ENCODE data around the gene BCL11B.

BCL11B gene

GRCh38 chr14:99174081-99174769, 97.8 kb downstream of the BCL11B start:
- DNase-seq (ENCODE audit: low read depth): no peak
- no peak for TF ChIP-seq CTCF (IDR thresholded peaks at IDR 0.05; ENCODE audit: insufficient read depth, low read depth, low read length, missing control alignments)
- H3K4me3 ChIP-seq (ENCODE audit: low read depth, low read length): no peak overlapping the region

GRCh38 chr14:99173506-99173905, 98.5 kb downstream of the BCL11B start:
- TF ChIP-seq CTCF (IDR thresholded peaks at IDR 0.05; ENCODE audit: insufficient read depth, low read depth, low read length, missing control alignments): no peak
- no peak for DNase-seq (ENCODE audit: low read depth)
- no peak overlapping the region for H3K4me3 ChIP-seq (ENCODE audit: low read depth, low read length)

- no peak for DNase-seq (ENCODE audit: low read depth)
- no peak for TF ChIP-seq CTCF (IDR thresholded peaks at IDR 0.05; ENCODE audit: insufficient read depth, low read depth, low read length, missing control alignments)
- no peak overlapping the region for H3K4me3 ChIP-seq (ENCODE audit: low read depth, low read length)
Observed at GRCh38 chr14:99173086-99173485, 98.9 kb downstream of the BCL11B start.

- no peak for TF ChIP-seq CTCF (IDR thresholded peaks at IDR 0.05; ENCODE audit: insufficient read depth, low read depth, low read length, missing control alignments)
- H3K4me3 ChIP-seq (ENCODE audit: low read depth, low read length): no peak overlapping the region
- DNase-seq (ENCODE audit: low read depth): no peak
Observed at GRCh38 chr14:99171396-99171795, 100.6 kb downstream of the BCL11B start.

DNA sequence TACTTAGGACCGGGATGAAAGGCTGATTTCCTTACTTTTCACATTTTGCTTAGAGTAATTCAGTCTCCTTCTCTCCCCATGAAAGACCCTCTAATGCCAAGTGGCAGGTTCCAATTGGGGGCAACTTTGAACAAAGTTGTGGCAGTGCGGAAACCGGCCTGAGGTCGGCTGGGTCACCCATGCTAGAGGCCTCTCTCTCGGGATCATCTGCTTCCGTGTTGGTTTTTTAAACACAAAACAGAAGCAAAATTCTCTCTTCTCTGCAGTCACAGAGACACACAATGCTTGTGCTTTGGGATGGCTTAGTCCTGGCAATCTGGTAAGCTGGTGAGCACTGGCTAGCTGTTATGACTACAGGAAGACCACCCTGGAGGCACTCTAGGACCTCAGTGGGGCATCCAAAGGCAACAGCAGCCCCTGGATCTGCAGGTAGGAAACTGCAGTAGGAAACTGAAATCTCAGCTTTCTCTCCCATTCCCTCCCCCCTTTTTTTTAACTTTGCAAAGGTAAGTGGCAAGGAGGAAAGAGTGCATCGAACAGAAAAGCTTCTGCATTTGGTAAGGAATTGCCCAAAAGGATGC, 102.1 kb downstream of the BCL11B start:
- H3K4me3 ChIP-seq (ENCODE audit: low read depth, low read length): no peak overlapping the region
- no peak for TF ChIP-seq CTCF (IDR thresholded peaks at IDR 0.05; ENCODE audit: insufficient read depth, low read depth, low read length, missing control alignments)
- DNase-seq (ENCODE audit: low read depth): no peak

DNA sequence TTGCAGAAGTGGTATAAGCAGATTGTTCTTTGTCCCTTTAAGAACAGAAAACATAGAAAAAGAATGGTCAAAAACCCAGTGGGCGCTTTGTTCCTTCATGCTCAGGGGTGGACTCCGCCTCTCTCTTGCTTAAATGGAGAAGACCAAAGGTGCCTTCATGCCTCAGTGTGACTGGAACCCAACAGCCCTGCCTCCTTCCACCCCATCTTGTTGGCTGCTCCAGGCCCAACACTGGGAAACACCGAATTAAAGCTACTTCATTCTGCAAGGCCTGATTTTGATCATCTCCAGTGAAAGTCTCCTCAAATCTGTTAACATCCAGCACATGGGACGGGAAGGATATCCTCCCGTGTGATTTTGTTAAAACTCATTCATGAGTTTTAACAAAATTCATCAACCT, 103.7 kb downstream of the BCL11B start:
- TF ChIP-seq CTCF (IDR thresholded peaks at IDR 0.05; ENCODE audit: insufficient read depth, low read depth, low read length, missing control alignments): no peak
- DNase-seq (ENCODE audit: low read depth): no peak
- H3K4me3 ChIP-seq (ENCODE audit: low read depth, low read length): no peak overlapping the region

DNA sequence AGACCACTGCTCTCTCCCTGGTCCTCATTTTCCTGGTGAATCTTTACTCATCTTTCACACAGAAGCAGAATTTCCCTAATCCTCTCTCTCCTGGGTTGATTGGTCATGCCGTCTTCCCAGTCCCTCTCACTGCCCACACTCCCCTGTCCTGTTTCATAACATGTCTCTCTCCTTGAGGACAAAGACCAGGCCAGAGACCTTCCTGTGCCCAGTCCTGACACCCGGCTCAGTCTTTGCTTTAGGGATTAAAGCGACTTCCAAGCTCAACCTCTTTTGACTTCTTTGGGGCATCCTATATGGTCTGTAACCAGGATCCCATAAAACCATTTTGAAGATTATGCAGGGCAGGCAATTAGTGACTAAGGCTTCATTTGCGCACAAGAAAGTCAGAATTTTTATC, 105.5 kb downstream of the BCL11B start:
- no peak for DNase-seq (ENCODE audit: low read depth)
- TF ChIP-seq CTCF (IDR thresholded peaks at IDR 0.05; ENCODE audit: insufficient read depth, low read depth, low read length, missing control alignments): no peak
- H3K4me3 ChIP-seq (ENCODE audit: low read depth, low read length): no peak overlapping the region
